Measurements from ENCODE around the gene RFNG. TPM values are rescaled to one million over a fixed set of nuclear protein-coding genes. Genes with fewer than 3 reads are reported as not detected.
A peak's percentile ranks its signal among the peaks of the same experiment; 100 is the strongest.

The RFNG gene
- total and polyA plus RNA-seq, 2 of the 13 experiments (the other 11 are each of a cell fraction or from before 2014, with no cell fraction given): 61.4 to 64.0 TPM

DNA sequence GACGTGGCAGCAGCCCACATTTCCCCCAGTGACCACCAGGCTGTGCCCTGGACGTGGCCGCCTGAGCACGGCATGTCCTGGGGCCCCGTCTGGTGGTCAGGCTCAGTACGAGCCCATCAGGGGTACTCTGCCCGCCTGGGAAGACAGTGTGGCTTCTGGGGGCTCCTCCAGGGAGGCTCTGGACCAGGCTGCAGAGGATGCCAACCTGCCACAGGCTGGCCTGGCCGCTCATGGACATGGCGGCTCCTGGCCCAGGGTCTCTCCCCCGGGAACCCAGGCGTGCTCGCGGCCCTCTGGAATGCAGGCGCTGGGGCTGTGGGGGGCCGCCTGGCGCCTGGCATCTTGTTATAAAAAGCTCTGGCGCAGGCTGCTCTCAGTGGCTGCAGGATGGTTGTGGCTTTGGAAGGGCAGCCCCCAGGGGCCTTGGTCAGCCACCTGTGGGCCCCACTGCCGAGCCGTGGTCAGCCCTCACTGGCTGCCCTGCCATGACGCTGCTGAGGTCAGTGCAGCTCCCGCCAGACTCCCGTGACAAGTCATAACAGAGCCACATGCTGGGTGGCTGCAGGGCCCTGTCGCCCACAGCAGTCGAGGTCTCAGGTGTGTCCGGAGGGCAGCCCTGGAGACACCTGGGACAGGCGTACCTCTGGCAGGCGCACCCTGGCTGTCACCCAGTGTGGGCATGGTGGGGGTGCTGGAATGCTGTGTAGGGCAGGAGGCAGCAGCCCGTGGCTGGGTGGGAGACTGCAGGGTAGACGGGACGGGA lies 43.9 kb downstream of the RFNG start (continued):
- no peak for TF ChIP-seq GATAD2A (CRISPR knock-in tag; IDR thresholded peaks at IDR 0.05)
- no peak for TF ChIP-seq MXD4 (CRISPR knock-in tag; IDR thresholded peaks at IDR 0.05)
- TF ChIP-seq RBM22 (optimal IDR thresholded peaks at IDR 0.05; ENCODE audit: low read length): peak; percentile 71
- TF ChIP-seq TARDBP (CRISPR knock-in tag; IDR thresholded peaks at IDR 0.05): 0 out of 2 replicates have a peak, but pooled peaks have one; percentile 16
- no peak for TF ChIP-seq XRCC5 (optimal IDR thresholded peaks at IDR 0.05; ENCODE audit: low read length)
- TF ChIP-seq, protein P1, sequence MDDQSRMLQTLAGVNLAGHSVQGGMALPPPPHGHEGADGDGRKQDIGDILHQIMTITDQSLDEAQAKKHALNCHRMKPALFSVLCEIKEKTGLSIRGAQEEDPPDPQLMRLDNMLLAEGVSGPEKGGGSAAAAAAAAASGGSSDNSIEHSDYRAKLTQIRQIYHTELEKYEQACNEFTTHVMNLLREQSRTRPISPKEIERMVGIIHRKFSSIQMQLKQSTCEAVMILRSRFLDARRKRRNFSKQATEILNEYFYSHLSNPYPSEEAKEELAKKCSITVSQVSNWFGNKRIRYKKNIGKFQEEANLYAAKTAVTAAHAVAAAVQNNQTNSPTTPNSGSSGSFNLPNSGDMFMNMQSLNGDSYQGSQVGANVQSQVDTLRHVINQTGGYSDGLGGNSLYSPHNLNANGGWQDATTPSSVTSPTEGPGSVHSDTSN (CRISPR knock-in tag; IDR thresholded peaks at IDR 0.05; ENCODE audit: borderline replicate concordance): no peak
- TF ChIP-seq CBX5 (CRISPR knock-in tag; IDR thresholded peaks at IDR 0.05; ENCODE audit: borderline replicate concordance): no peak
- peak; percentile 26; the same call in 1 of the 2 replicates for TF ChIP-seq ZNF619 (CRISPR knock-in tag; IDR thresholded peaks at IDR 0.05)
- no peak for TF ChIP-seq FLYWCH1 (CRISPR knock-in tag; IDR thresholded peaks at IDR 0.05)
- TF ChIP-seq KAT8 (CRISPR knock-in tag; IDR thresholded peaks at IDR 0.05): no peak
- TF ChIP-seq ISL2 (CRISPR knock-in tag; IDR thresholded peaks at IDR 0.05): no peak
- TF ChIP-seq CC2D1A (CRISPR knock-in tag; IDR thresholded peaks at IDR 0.05): no peak
- TF ChIP-seq SCMH1 (CRISPR knock-in tag; IDR thresholded peaks at IDR 0.05; ENCODE audit: borderline replicate concordance): no peak
- TF ChIP-seq ZNF737 (CRISPR knock-in tag; IDR thresholded peaks at IDR 0.05; ENCODE audit: borderline replicate concordance): no peak
- TF ChIP-seq, protein P2, sequence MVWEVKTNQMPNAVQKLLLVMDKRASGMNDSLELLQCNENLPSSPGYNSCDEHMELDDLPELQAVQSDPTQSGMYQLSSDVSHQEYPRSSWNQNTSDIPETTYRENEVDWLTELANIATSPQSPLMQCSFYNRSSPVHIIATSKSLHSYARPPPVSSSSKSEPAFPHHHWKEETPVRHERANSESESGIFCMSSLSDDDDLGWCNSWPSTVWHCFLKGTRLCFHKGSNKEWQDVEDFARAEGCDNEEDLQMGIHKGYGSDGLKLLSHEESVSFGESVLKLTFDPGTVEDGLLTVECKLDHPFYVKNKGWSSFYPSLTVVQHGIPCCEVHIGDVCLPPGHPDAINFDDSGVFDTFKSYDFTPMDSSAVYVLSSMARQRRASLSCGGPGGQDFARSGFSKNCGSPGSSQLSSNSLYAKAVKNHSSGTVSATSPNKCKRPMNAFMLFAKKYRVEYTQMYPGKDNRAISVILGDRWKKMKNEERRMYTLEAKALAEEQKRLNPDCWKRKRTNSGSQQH (CRISPR knock-in tag; IDR thresholded peaks at IDR 0.05; ENCODE audit: low read depth): no peak
- TF ChIP-seq BORCS8-MEF2B (CRISPR knock-in tag; IDR thresholded peaks at IDR 0.05): 0 out of 2 replicates have a peak, but pooled peaks have one; percentile 33
- TF ChIP-seq, protein P3, sequence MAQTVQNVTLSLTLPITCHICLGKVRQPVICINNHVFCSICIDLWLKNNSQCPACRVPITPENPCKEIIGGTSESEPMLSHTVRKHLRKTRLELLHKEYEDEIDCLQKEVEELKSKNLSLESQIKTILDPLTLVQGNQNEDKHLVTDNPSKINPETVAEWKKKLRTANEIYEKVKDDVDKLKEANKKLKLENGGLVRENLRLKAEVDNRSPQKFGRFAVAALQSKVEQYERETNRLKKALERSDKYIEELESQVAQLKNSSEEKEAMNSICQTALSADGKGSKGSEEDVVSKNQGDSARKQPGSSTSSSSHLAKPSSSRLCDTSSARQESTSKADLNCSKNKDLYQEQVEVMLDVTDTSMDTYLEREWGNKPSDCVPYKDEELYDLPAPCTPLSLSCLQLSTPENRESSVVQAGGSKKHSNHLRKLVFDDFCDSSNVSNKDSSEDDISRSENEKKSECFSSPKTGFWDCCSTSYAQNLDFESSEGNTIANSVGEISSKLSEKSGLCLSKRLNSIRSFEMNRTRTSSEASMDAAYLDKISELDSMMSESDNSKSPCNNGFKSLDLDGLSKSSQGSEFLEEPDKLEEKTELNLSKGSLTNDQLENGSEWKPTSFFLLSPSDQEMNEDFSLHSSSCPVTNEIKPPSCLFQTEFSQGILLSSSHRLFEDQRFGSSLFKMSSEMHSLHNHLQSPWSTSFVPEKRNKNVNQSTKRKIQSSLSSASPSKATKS (CRISPR knock-in tag; IDR thresholded peaks at IDR 0.05): no peak
- no peak for TF ChIP-seq ZNF556 (CRISPR knock-in tag; IDR thresholded peaks at IDR 0.05; ENCODE audit: borderline replicate concordance)
- TF ChIP-seq SRSF4 (IDR thresholded peaks at IDR 0.05; ENCODE audit: low read depth, low read length, poor library complexity, severe bottlenecking): peak; percentile 32
- TF ChIP-seq ZMYM4 (CRISPR knock-in tag; IDR thresholded peaks at IDR 0.05): no peak
- TF ChIP-seq ARID2 (CRISPR knock-in tag; IDR thresholded peaks at IDR 0.05; ENCODE audit: borderline replicate concordance): no peak
- TF ChIP-seq SP140L (CRISPR knock-in tag; IDR thresholded peaks at IDR 0.05; ENCODE audit: borderline replicate concordance): no peak
- TF ChIP-seq ZBTB7A (CRISPR knock-in tag; IDR thresholded peaks at IDR 0.05): no peak
- TF ChIP-seq CBX1 (IDR thresholded peaks at IDR 0.05; ENCODE audit: low read depth): no peak
- TF ChIP-seq KAT7 (CRISPR knock-in tag; IDR thresholded peaks at IDR 0.05; ENCODE audit: borderline replicate concordance): no peak
- TF ChIP-seq SALL2 (CRISPR knock-in tag; IDR thresholded peaks at IDR 0.05): no peak
- TF ChIP-seq FOXC1 (CRISPR knock-in tag; IDR thresholded peaks at IDR 0.05; ENCODE audit: borderline replicate concordance): peak; percentile 43; the same call in 1 of the 2 replicates
- TF ChIP-seq RBAK (CRISPR knock-in tag; IDR thresholded peaks at IDR 0.05): no peak
